Uterus (tissue), 2 donors: ENCODE data around the gene TICAM2.

Experiments used
- CTCF ChIP-seq, 4 experiments: fragments of 200-600 bp in 2 of 4; fragments of 450-650 bp in 2 of 4; sonication (generic) in 2 of 4; IDR thresholded peaks; one replicate each; pipeline ENCODE4 v1.5.1; 2016 to 2019; ENCODE audit warnings: antibody characterized with exemption in 4 of 4, mild to moderate bottlenecking in 2 of 4, moderate library complexity in 1 of 4
- POLR2A ChIP-seq, 2 donors: fragments of 450-650 bp; IDR thresholded peaks; one replicate each; pipeline ENCODE4 v1.6.1; 2016; ENCODE audit warnings: antibody characterized with exemption in 2 of 2, mild to moderate bottlenecking in 1 of 2, moderate library complexity in 1 of 2

- TF ChIP-seq CTCF (IDR thresholded peaks at IDR 0.05) (no peak), POLR2A (IDR thresholded peaks at IDR 0.05) (no peak)
Measured at GRCh38 chr5:115626445-115626823, 24.2 kb upstream of the TICAM2 start.
